ENCODE results near the gene COL16A1.

DNA sequence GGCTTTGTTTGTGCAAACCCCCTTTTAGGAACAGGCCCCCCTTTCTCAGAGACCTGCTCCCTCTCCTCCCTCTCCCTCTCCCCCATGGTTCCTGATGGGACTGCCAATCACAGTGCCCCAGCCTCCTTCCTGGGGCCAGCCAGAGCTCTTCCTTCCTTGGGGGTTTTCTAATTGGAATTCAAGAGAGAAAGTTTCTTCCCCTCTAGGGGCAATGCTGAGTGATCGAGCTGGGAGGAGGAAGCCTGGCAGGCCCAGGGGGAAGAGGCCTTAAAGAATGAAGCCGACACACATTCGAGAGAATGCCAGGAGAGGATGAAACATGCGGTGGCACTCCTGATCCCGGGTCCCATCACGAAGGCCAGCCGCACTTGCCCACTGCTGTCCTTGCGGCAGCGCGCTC lies 21.3 kb upstream of the COL16A1 start:
- TF ChIP-seq, protein P1, sequence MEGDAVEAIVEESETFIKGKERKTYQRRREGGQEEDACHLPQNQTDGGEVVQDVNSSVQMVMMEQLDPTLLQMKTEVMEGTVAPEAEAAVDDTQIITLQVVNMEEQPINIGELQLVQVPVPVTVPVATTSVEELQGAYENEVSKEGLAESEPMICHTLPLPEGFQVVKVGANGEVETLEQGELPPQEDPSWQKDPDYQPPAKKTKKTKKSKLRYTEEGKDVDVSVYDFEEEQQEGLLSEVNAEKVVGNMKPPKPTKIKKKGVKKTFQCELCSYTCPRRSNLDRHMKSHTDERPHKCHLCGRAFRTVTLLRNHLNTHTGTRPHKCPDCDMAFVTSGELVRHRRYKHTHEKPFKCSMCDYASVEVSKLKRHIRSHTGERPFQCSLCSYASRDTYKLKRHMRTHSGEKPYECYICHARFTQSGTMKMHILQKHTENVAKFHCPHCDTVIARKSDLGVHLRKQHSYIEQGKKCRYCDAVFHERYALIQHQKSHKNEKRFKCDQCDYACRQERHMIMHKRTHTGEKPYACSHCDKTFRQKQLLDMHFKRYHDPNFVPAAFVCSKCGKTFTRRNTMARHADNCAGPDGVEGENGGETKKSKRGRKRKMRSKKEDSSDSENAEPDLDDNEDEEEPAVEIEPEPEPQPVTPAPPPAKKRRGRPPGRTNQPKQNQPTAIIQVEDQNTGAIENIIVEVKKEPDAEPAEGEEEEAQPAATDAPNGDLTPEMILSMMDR (IDR thresholded peaks at IDR 0.05): no peak
- TF ChIP-seq POLR2A (IDR thresholded peaks at IDR 0.05): no peak
